ENCODE results near the gene RCC2. TPM values are rescaled to one million over a fixed set of nuclear protein-coding genes. Genes with fewer than 3 reads are reported as not detected.

RCC2 gene
- total RNA-seq, 1 experiment from 2014 or later: 116 TPM

Other genes with a start within 250 kb of the RCC2 start
- gene PADI1, start 234.5 kb downstream of the RCC2 start, total RNA-seq (2021; ENCODE audit: unreplicated experiment): 2.3 TPM
- gene PADI3, start 190.6 kb downstream of the RCC2 start, total RNA-seq (2021; ENCODE audit: unreplicated experiment): 3.4 TPM
- gene PADI4, start 131.5 kb downstream of the RCC2 start, total RNA-seq (2021; ENCODE audit: unreplicated experiment): not detected
- gene PADI6, start 67.5 kb downstream of the RCC2 start, total RNA-seq (2021; ENCODE audit: unreplicated experiment): not detected
- 5.9 TPM for gene ARHGEF10L, start 100.0 kb upstream of the RCC2 start, total RNA-seq (2021; ENCODE audit: unreplicated experiment)